Right atrium auricular region (tissue), 2 donors: ENCODE results near the gene XAGE1A. TPM values are rescaled to one million over a fixed set of nuclear protein-coding genes. Genes with fewer than 3 reads are reported as not detected.
"Not testable (repeated sequence)": the region's sequence is repeated elsewhere in the genome, so short reads cannot be mapped to it uniquely, and the experiment has no call there.

Experiments used
- DNase-seq: peaks from one replicate; pipeline ENCODE4 v3.0.0-alpha.2; 2019; ENCODE audit warnings: low spot score
- H3K27ac ChIP-seq, 2 donors: fragments of 200-600 bp; sonication (generic); 1 replicate in 1 of 2; 2 replicates in 1 of 2; pipeline ENCODE4 v1.5.1; 2016 to 2019
- H3K27me3 ChIP-seq, 2 donors: fragments of 200-600 bp; sonication (generic); one replicate each; pipeline versions ENCODE4 v1.5.1 to v1.6.0; 2017 to 2019
- H3K36me3 ChIP-seq: fragments of 200-600 bp; sonication (generic); one replicate; pipeline ENCODE4 v1.5.1; 2016
- H3K4me1 ChIP-seq, 2 donors: fragments of 200-600 bp; sonication (generic); one replicate each; pipeline versions ENCODE4 v1.5.1 to v1.6.0; 2017 to 2019
- H3K4me3 ChIP-seq, 2 donors: fragments of 200-600 bp; sonication (generic); 1 replicate in 1 of 2; 2 replicates in 1 of 2; pipeline ENCODE4 v1.5.1; 2017 to 2019; ENCODE audit warnings: mild to moderate bottlenecking in 1 of 2, moderate library complexity in 1 of 2
- H3K9me3 ChIP-seq, 2 donors: fragments of 200-600 bp; sonication (generic); one replicate each; pipeline ENCODE4 v1.5.1; 2019
- total RNA-seq, 2 donors: library from RNA; depleted of rRNA; stranded (reverse); fragments of >200 nt; gene quantifications; one replicate each; pipeline ENCODE4 v1.1.0, GENCODE V29; 2016
- TF ChIP-seq, protein P1 (sequence below), 2 donors: fragments of 200-600 bp; sonication (generic); IDR thresholded peaks; one replicate each; pipeline ENCODE4 v1.5.1; 2019; ENCODE audit warnings: antibody characterized with exemption in 2 of 2

Gene XAGE1A, protein sequence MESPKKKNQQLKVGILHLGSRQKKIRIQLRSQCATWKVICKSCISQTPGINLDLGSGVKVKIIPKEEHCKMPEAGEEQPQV
- total RNA-seq: not detected

DNA sequence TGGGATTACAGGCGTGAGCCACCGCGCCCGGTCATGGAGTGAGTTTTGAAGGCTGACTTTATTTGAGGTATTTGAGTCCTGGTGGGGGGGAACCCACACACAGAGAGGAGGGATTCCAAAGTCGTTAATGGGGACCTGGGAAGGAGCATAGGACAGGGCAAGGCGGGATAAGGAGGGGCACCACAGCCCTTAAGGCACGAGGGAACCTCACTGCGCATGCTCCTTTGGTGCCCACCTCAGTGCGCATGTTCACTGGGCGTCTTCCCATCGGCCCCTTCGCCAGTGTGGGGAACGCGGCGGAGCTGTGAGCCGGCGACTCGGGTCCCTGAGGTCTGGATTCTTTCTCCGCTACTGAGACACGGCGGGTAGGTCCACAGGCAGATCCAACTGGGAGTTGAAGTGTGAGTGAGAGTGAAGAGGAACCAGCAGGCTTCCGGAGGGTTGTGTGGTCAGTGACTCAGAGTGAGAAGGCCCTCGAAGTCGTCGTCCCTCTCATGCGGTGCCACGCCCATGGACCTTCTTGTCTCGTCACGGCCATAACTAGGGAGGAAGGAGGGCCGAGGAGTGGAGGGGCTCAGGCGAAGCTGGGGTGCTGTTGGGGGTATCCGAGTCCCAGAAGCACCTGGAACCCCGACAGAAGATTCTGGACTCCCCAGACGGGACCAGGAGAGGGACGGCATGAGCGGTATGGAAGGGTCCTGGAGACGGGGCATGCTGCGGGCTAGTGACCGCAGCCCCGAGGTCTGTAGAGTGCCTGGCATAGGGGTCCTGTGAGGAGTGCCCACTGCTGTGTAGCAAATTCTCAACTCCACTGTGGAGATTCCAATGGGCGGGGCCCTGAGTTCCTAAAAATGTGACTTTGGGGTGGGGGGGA is at the start of gene XAGE1A:
TSS of gene XAGE1A (plus strand) at position 264 of the 874 bp plus-strand sequence. CDS start 1,554 bp downstream, outside the sequence.
- H3K36me3 ChIP-seq, H3K27me3 ChIP-seq, H3K4me3 ChIP-seq, H3K9me3 ChIP-seq, DNase-seq, H3K27ac ChIP-seq, H3K4me1 ChIP-seq: not testable (repeated sequence)

DNA sequence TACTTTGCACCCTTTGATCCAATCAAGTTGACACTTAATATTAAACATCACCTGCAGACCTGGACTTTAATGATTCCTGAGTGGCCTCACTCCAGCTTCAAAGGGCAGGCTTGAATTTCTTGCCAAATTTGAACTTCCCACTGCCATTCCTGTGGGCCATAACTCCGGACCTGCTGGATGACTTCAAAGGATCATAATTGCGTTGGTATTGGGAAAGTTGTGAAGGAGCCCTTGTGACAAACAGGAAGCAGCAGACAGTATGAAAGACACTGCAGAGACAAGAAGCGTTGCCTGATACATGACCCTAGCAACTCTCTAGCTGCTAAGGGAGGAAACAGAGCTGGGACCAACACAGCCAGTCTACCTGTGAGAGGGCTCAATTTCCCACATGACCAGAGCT is 43.6 kb upstream of the XAGE1A start:
- H3K4me3 ChIP-seq, H3K27ac ChIP-seq, H3K9me3 ChIP-seq, DNase-seq, H3K36me3 ChIP-seq, H3K27me3 ChIP-seq, H3K4me1 ChIP-seq: not testable (repeated sequence)

DNA sequence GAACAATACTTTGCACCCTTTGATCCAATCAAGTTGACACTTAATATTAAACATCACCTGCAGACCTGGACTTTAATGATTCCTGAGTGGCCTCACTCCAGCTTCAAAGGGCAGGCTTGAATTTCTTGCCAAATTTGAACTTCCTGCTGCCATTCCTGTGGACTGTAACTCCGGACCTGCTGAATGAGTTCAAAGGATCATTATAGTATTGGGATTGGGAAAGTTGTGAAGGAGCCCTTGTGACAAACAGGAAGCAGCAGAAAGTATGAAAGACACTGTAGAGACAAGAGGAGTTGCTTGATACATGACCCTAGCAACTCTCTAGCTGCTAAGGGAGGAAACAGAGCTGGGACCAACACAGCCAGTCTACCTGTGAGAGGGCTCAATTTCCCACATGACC is 24.3 kb upstream of the XAGE1A start:
- DNase-seq, H3K9me3 ChIP-seq, H3K4me1 ChIP-seq, H3K36me3 ChIP-seq, H3K27ac ChIP-seq, H3K4me3 ChIP-seq, H3K27me3 ChIP-seq: not testable (repeated sequence)

DNA sequence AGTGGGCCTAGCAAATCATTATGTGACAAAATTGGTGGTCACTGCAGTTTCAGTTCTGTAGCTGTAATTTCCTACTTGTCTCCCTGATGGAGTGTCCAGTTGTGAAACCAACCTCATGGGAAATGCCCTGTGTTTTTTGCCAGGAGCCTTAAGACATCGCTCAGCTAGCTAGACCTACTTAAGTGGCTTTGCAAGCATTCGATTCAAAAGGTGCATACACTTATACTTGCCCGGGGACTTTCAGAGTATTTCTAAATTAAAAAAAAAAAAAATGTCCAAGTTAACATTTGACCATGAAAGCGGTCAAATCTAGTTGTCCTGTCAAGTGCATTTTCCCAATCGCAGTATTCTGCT is 788 bp downstream of the XAGE1A start:
- DNase-seq, H3K36me3 ChIP-seq, H3K27ac ChIP-seq, H3K27me3 ChIP-seq, H3K9me3 ChIP-seq, H3K4me1 ChIP-seq, H3K4me3 ChIP-seq: not testable (repeated sequence)

DNA sequence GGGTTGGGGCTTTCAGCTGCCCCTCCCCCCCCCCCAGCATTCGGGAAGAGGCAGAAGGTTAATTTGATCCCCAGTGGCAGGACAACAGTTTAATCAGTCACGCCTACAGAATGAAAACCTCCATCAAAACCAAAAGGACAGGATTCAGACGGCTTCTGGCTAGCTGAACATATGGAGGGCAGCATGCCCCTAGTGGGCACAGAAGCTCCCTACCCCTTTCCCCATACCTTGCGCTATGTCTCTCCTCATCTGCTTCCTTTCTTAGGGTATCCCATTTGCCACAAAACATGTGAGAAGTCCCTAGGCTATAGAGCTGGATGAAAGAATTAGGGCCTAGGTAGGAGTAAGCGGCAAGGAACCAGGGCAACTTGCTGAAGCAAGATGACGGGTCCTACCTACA is 5.8 kb downstream of the XAGE1A start:
- H3K27me3 ChIP-seq, H3K9me3 ChIP-seq, H3K4me1 ChIP-seq, H3K36me3 ChIP-seq, H3K4me3 ChIP-seq, H3K27ac ChIP-seq, DNase-seq: not testable (repeated sequence)

DNA sequence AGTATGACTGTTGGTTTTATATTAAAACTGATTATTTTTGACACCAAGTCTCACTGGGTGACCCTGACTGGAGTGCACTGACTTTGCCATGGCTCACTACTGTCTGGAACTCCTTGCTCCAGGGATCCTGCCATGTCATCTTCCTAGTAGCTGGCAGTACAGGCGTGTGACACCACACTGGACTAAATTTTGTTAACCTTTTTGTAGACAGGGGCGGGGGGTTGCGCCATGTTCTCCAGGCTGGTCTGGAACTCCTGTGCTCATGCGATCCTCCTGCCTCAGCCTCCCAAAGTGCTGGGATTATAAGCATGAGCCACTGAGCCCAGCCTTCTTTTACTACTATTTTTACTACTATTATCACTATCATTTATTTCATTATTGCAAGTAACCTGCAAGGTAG is 8.9 kb downstream of the XAGE1A start:
- TF ChIP-seq, protein P1, sequence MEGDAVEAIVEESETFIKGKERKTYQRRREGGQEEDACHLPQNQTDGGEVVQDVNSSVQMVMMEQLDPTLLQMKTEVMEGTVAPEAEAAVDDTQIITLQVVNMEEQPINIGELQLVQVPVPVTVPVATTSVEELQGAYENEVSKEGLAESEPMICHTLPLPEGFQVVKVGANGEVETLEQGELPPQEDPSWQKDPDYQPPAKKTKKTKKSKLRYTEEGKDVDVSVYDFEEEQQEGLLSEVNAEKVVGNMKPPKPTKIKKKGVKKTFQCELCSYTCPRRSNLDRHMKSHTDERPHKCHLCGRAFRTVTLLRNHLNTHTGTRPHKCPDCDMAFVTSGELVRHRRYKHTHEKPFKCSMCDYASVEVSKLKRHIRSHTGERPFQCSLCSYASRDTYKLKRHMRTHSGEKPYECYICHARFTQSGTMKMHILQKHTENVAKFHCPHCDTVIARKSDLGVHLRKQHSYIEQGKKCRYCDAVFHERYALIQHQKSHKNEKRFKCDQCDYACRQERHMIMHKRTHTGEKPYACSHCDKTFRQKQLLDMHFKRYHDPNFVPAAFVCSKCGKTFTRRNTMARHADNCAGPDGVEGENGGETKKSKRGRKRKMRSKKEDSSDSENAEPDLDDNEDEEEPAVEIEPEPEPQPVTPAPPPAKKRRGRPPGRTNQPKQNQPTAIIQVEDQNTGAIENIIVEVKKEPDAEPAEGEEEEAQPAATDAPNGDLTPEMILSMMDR (IDR thresholded peaks at IDR 0.05): no peak

DNA sequence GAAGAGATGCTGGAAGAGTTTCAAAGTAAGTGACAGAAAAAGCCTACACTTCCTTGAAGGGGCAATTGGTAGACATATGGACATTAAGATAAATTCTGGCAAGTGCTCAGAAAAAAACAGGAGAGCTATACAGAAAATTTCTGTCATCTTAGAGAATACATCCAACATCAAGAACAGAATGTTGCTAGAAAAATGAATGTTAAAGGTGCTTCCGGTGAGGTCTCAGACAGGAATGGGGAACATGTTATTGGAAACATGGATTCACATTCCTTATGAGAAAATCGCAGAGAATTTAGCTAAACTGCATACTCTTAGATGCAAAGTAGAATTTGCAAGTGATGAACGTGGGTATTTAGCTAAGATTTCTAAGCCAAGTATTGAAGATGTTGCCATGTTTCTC is 11.7 kb downstream of the XAGE1A start:
- H3K4me1 ChIP-seq: no peaks in the 10 kb centered on the region
- TF ChIP-seq, protein P1 (IDR thresholded peaks at IDR 0.05): no peak

More for the DNA sequence above, 8.9 kb downstream of the XAGE1A start:
- Histone ChIP-seq H3K27me3 (no peaks in the 10 kb centered on the region), H3K36me3 (no peaks in the 10 kb centered on the region), H3K9me3 (no peaks in the 10 kb centered on the region), H3K4me3 (no peak overlapping the region), H3K27ac (no peak overlapping the region), H3K4me1 (no peaks in the 10 kb centered on the region)
- no peak for DNase-seq

DNA sequence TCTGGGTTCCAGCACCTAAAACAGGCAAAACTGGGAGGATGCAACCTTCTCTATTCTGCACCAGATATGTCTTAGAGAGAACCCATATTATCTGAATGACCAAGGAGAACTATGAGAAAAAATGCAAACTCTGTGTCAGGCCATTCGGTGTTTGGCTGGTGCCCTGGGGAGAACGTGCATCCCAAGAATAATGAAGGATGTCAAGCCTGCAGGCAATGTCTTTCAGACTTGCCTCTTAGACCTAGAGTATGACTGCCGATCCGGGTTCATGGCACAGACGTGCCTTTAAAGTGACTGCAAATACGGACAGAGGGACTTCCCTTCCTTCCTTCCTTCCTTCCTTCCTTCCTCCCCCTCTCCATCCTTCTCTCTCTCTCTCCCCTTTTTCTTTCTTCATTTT is 14.3 kb downstream of the XAGE1A start:
- DNase-seq: peak; percentile 26
- Histone ChIP-seq H3K9me3 (no peaks in the 10 kb centered on the region), H3K4me3 (no peak overlapping the region), H3K36me3 (no peaks in the 10 kb centered on the region), H3K4me1 (no peaks in the 10 kb centered on the region), H3K27ac (no peak overlapping the region), H3K27me3 (no peaks in the 10 kb centered on the region)
- TF ChIP-seq, protein P1 (IDR thresholded peaks at IDR 0.05): no peak

More for the DNA sequence above, 11.7 kb downstream of the XAGE1A start:
- H3K9me3 ChIP-seq: no peaks in the 10 kb centered on the region
- no peaks in the 10 kb centered on the region for H3K27me3 ChIP-seq
- no peak overlapping the region for H3K4me3 ChIP-seq
- no peaks in the 10 kb centered on the region for H3K36me3 ChIP-seq
- DNase-seq: no peak
- H3K27ac ChIP-seq: no peak overlapping the region

DNA sequence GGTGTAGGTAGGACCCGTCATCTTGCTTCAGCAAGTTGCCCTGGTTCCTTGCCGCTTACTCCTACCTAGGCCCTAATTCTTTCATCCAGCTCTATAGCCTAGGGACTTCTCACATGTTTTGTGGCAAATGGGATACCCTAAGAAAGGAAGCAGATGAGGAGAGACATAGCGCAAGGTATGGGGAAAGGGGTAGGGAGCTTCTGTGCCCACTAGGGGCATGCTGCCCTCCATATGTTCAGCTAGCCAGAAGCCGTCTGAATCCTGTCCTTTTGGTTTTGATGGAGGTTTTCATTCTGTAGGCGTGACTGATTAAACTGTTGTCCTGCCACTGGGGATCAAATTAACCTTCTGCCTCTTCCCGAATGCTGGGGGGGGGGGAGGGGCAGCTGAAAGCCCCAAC is 15.5 kb downstream of the XAGE1A start:
- H3K4me1 ChIP-seq, H3K36me3 ChIP-seq, H3K4me3 ChIP-seq, DNase-seq, H3K27ac ChIP-seq, H3K9me3 ChIP-seq, H3K27me3 ChIP-seq: not testable (repeated sequence)

DNA sequence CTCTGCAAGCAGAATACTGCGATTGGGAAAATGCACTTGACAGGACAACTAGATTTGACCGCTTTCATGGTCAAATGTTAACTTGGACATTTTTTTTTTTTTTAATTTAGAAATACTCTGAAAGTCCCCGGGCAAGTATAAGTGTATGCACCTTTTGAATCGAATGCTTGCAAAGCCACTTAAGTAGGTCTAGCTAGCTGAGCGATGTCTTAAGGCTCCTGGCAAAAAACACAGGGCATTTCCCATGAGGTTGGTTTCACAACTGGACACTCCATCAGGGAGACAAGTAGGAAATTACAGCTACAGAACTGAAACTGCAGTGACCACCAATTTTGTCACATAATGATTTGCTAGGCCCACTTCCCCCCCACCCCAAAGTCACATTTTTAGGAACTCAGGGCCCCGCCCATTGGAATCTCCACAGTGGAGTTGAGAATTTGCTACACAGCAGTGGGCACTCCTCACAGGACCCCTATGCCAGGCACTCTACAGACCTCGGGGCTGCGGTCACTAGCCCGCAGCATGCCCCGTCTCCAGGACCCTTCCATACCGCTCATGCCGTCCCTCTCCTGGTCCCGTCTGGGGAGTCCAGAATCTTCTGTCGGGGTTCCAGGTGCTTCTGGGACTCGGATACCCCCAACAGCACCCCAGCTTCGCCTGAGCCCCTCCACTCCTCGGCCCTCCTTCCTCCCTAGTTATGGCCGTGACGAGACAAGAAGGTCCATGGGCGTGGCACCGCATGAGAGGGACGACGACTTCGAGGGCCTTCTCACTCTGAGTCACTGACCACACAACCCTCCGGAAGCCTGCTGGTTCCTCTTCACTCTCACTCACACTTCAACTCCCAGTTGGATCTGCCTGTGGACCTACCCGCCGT is 20.7 kb downstream of the XAGE1A start:
- H3K4me1 ChIP-seq, H3K27me3 ChIP-seq, H3K36me3 ChIP-seq, H3K4me3 ChIP-seq, H3K9me3 ChIP-seq, H3K27ac ChIP-seq, DNase-seq: not testable (repeated sequence)

DNA sequence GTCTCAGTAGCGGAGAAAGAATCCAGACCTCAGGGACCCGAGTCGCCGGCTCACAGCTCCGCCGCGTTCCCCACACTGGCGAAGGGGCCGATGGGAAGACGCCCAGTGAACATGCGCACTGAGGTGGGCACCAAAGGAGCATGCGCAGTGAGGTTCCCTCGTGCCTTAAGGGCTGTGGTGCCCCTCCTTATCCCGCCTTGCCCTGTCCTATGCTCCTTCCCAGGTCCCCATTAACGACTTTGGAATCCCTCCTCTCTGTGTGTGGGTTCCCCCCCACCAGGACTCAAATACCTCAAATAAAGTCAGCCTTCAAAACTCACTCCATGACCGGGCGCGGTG is 21.3 kb downstream of the XAGE1A start, which contains the start of gene XAGE1B:
TSS of gene XAGE1B (minus strand) at position 77 of the 339 bp plus-strand sequence. CDS start 1,536 bp downstream, outside the sequence.
- not testable (repeated sequence) for H3K9me3 ChIP-seq

More for the DNA sequence above, 21.3 kb downstream of the XAGE1A start, which contains the start of gene XAGE1B:
- not testable (repeated sequence) for H3K4me3 ChIP-seq, H3K27me3 ChIP-seq, H3K27ac ChIP-seq, DNase-seq, H3K36me3 ChIP-seq, H3K4me1 ChIP-seq
